ENCODE measurements around the gene STRN. TPM values are rescaled to one million over a fixed set of nuclear protein-coding genes. Genes with fewer than 3 reads are reported as not detected.

STRN gene
- total RNA-seq, 2 experiments from 2014 or later: 16.1 to 32.6 TPM

DNA sequence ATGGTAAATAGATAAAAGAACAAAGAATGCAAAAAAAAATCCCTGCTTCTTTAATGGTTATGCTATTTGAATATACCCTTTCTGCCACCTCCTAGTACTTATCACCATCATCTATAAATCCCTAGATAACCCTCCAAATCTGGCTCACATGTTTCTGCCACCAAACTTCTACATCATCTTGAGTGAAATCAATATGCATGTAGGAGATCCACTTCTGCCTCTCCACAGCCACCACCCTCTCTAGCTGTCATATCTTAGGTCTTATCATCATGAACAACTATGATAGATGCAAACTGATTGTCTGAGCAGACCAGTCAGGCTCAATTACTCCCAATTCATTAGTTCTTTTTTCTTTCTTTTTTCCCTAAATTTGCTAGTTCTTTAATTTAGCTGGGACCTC is 55.3 kb downstream of the STRN start:
- Histone ChIP-seq H3K36me3 (ENCODE audit: insufficient read depth, low read length) (peaks cover 29% of the 10 kb centered on the region; the same call in 1 of the 2 replicates), H3K4me3 (ENCODE audit: low read depth, low read length, poor library complexity, severe bottlenecking) (no peak overlapping the region), H4K20me1 (ENCODE audit: insufficient read depth, low read length) (no peaks in the 10 kb centered on the region), H2AFZ (ENCODE audit: low read length) (no peak overlapping the region), H3K27ac (ENCODE audit: low read depth, low read length, poor library complexity, severe bottlenecking) (no peak overlapping the region), H3K4me2 (ENCODE audit: low read length) (no peak overlapping the region), H3K79me2 (ENCODE audit: insufficient read depth, low read depth, low read length) (no peaks in the 10 kb centered on the region), H3K9me2 (ENCODE audit: insufficient read depth, low read length) (no peaks in the 10 kb centered on the region), H3K4me1 (ENCODE audit: insufficient read depth, low read length, poor library complexity, severe bottlenecking) (no peaks in the 10 kb centered on the region), H3K9me3 (ENCODE audit: low read length) (no peaks in the 10 kb centered on the region)
- TF ChIP-seq CTCF (conservative IDR thresholded peaks at IDR 0.05; ENCODE audit: low read length) (no peak), EZH2phosphoT487 (IDR thresholded peaks at IDR 0.05; ENCODE audit: borderline replicate concordance, low read depth, low read length) (no peak)
- DNase-seq (ENCODE audit: low spot score): no peak
- ChIA-PET POLR2A (interaction anchor here (0.9 kb wide), 1 partner anchor 160 kb away, joined by 3 read pairs; no protein-coding TSS in a partner anchor), CTCF (ENCODE audit: unreplicated experiment) (no interaction called here)
- intact Hi-C loops (cut with micrococcal nuclease; ENCODE audit: unreplicated experiment): no loop called here
- no TSS peak for BruUV-seq (replicated peaks)

DNA sequence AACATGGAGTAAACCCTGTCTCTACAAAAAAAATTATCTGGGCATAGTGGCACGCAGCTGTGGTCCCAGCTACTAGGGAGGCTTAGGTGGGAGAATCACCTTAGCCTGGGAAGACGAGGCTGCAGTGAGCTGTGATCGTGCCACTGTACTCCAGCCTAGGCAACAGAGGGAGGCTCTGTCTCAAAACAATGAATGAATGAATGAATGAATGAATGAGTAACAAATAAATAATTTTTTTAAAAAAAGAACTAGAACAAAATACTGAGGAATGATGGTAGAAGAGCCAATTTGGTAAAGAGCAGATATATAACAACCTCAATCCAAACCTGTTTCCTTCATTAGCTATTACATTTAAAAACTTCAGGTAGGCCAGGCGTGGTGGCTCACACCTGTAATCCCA is 60.1 kb downstream of the STRN start:
- Histone ChIP-seq H3K9me2 (ENCODE audit: insufficient read depth, low read length) (no peaks in the 10 kb centered on the region), H3K4me2 (ENCODE audit: low read length) (no peak overlapping the region), H4K20me1 (ENCODE audit: insufficient read depth, low read length) (no peaks in the 10 kb centered on the region), H3K27ac (ENCODE audit: low read depth, low read length, poor library complexity, severe bottlenecking) (no peak overlapping the region), H2AFZ (ENCODE audit: low read length) (no peak overlapping the region), H3K4me1 (ENCODE audit: insufficient read depth, low read length, poor library complexity, severe bottlenecking) (no peaks in the 10 kb centered on the region), H3K36me3 (ENCODE audit: insufficient read depth, low read length) (peaks cover 14% of the 10 kb centered on the region), H3K79me2 (ENCODE audit: insufficient read depth, low read depth, low read length) (no peaks in the 10 kb centered on the region), H3K4me3 (ENCODE audit: low read depth, low read length, poor library complexity, severe bottlenecking) (no peak overlapping the region), H3K9me3 (ENCODE audit: low read length) (no peaks in the 10 kb centered on the region)
- ChIA-PET CTCF (ENCODE audit: unreplicated experiment) (no interaction called here), POLR2A (no interaction called here)
- no peak for TF ChIP-seq EZH2phosphoT487 (IDR thresholded peaks at IDR 0.05; ENCODE audit: borderline replicate concordance, low read depth, low read length)
- no peak for TF ChIP-seq CTCF (conservative IDR thresholded peaks at IDR 0.05; ENCODE audit: low read length)
- no peak for DNase-seq (ENCODE audit: low spot score)
- intact Hi-C loops (cut with micrococcal nuclease; ENCODE audit: unreplicated experiment): no loop called here
- BruUV-seq (replicated peaks): no TSS peak

DNA sequence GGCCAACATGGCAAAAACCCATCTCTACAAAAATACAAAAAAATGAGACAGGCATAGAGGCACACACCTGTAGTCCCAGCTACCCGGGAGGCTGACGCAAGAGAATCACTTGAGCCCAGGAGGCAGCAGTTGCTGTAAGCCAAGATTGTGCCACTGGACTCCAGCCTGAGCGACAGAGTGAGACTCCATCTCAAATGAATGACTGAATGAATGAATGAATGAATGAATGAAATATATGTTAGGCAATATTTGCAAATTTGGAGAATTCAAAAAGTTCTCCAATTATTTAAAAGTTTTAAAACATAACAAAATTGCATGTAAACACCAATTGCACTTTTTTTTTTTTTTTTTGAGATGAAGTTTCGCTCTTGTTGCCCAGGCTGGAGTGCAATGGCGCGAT is 61.7 kb downstream of the STRN start:
- no TSS peak for BruUV-seq (replicated peaks)
- Histone ChIP-seq H3K36me3 (ENCODE audit: insufficient read depth, low read length) (peaks cover 14% of the 10 kb centered on the region), H3K27ac (ENCODE audit: low read depth, low read length, poor library complexity, severe bottlenecking) (no peak overlapping the region), H3K9me3 (ENCODE audit: low read length) (no peaks in the 10 kb centered on the region), H3K4me2 (ENCODE audit: low read length) (no peak overlapping the region), H3K4me3 (ENCODE audit: low read depth, low read length, poor library complexity, severe bottlenecking) (no peak overlapping the region), H4K20me1 (ENCODE audit: insufficient read depth, low read length) (no peaks in the 10 kb centered on the region), H3K4me1 (ENCODE audit: insufficient read depth, low read length, poor library complexity, severe bottlenecking) (no peaks in the 10 kb centered on the region), H2AFZ (ENCODE audit: low read length) (no peak overlapping the region), H3K79me2 (ENCODE audit: insufficient read depth, low read depth, low read length) (no peaks in the 10 kb centered on the region), H3K9me2 (ENCODE audit: insufficient read depth, low read length) (no peaks in the 10 kb centered on the region)
- CTCF ChIA-PET (ENCODE audit: unreplicated experiment): no interaction called here
- POLR2A ChIA-PET: interaction anchor here (0.6 to 1.0 kb wide), 4 partner anchors 25 to 116 kb away, joined by 3 to 4 read pairs (median 3); no protein-coding TSS in a partner anchor
- DNase-seq (ENCODE audit: low spot score): no peak
- intact Hi-C loops (cut with micrococcal nuclease; ENCODE audit: unreplicated experiment): no loop called here
- no peak for TF ChIP-seq EZH2phosphoT487 (IDR thresholded peaks at IDR 0.05; ENCODE audit: borderline replicate concordance, low read depth, low read length)
- TF ChIP-seq CTCF (conservative IDR thresholded peaks at IDR 0.05; ENCODE audit: low read length): no peak
